Ishikawa (cell line): ENCODE measurements around the gene PTPRN2.

Experiments used
- CEBPB ChIP-seq: IDR thresholded peaks from 2 replicates; pipeline ENCODE4 v1.6.1; 2012
- CREB1 ChIP-seq: IDR thresholded peaks from 2 replicates; pipeline ENCODE4 v1.6.1; 2012; ENCODE audit warnings: low read depth
- EGR1 ChIP-seq: IDR thresholded peaks from 2 replicates; pipeline ENCODE4 v1.6.1; 2012
- EP300 ChIP-seq: IDR thresholded peaks from 2 replicates; pipeline ENCODE4 v1.6.1; 2012; ENCODE audit warnings: borderline replicate concordance
- FOXM1 ChIP-seq: IDR thresholded peaks from 2 replicates; pipeline ENCODE4 v1.6.1; 2012; ENCODE audit warnings: low read depth, borderline replicate concordance
- NFIC ChIP-seq: IDR thresholded peaks from 2 replicates; pipeline ENCODE4 v1.6.1; 2012
- RAD21 ChIP-seq: IDR thresholded peaks from 2 replicates; pipeline ENCODE4 v1.6.1; 2012; ENCODE audit warnings: low read depth
- TAF1 ChIP-seq: IDR thresholded peaks from 2 replicates; pipeline ENCODE4 v1.6.1; 2012; ENCODE audit warnings: low read depth, mild to moderate bottlenecking
- TCF12 ChIP-seq: IDR thresholded peaks from 2 replicates; pipeline ENCODE4 v1.6.1; 2012; ENCODE audit warnings: low read depth
- TEAD4 ChIP-seq: IDR thresholded peaks from 2 replicates; pipeline ENCODE4 v1.6.1; 2012
- USF1 ChIP-seq: IDR thresholded peaks from 2 replicates; pipeline ENCODE4 v1.6.1; 2012
- YY1 ChIP-seq: IDR thresholded peaks from 2 replicates; pipeline ENCODE4 v1.6.1; 2012; ENCODE audit warnings: low read depth
- ZBTB7A ChIP-seq: IDR thresholded peaks from 2 replicates; pipeline ENCODE4 v1.6.1; 2012; ENCODE audit warnings: low read depth
- TF ChIP-seq, protein P1 (sequence below): IDR thresholded peaks from 2 replicates; pipeline ENCODE4 v1.6.1; 2012; ENCODE audit warnings: low read depth, mild to moderate bottlenecking
- TF ChIP-seq, protein P2 (sequence below): IDR thresholded peaks from 2 replicates; pipeline ENCODE4 v1.6.1; 2012

The PTPRN2 gene

GRCh38 chr7:157684157-157684908 lies 903.3 kb downstream of the PTPRN2 start:
- TF ChIP-seq YY1 (no peak), TEAD4 (no peak), NFIC (no peak), CEBPB (no peak), TAF1 (no peak), EP300 (no peak), CREB1 (no peak), RAD21 (no peak), EGR1 (no peak), ZBTB7A (no peak), USF1 (no peak), FOXM1 (no peak), TCF12 (no peak)
- TF ChIP-seq, protein P1, sequence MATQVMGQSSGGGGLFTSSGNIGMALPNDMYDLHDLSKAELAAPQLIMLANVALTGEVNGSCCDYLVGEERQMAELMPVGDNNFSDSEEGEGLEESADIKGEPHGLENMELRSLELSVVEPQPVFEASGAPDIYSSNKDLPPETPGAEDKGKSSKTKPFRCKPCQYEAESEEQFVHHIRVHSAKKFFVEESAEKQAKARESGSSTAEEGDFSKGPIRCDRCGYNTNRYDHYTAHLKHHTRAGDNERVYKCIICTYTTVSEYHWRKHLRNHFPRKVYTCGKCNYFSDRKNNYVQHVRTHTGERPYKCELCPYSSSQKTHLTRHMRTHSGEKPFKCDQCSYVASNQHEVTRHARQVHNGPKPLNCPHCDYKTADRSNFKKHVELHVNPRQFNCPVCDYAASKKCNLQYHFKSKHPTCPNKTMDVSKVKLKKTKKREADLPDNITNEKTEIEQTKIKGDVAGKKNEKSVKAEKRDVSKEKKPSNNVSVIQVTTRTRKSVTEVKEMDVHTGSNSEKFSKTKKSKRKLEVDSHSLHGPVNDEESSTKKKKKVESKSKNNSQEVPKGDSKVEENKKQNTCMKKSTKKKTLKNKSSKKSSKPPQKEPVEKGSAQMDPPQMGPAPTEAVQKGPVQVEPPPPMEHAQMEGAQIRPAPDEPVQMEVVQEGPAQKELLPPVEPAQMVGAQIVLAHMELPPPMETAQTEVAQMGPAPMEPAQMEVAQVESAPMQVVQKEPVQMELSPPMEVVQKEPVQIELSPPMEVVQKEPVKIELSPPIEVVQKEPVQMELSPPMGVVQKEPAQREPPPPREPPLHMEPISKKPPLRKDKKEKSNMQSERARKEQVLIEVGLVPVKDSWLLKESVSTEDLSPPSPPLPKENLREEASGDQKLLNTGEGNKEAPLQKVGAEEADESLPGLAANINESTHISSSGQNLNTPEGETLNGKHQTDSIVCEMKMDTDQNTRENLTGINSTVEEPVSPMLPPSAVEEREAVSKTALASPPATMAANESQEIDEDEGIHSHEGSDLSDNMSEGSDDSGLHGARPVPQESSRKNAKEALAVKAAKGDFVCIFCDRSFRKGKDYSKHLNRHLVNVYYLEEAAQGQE: no peak
- TF ChIP-seq, protein P2, sequence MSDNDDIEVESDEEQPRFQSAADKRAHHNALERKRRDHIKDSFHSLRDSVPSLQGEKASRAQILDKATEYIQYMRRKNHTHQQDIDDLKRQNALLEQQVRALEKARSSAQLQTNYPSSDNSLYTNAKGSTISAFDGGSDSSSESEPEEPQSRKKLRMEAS: no peak

- TF ChIP-seq ZBTB7A (no peak), TEAD4 (no peak), USF1 (no peak)
Observed at GRCh38 chr7:157683747-157684156, 903.9 kb downstream of the PTPRN2 start.

GRCh38 chr7:157682946-157683746 lies 904.5 kb downstream of the PTPRN2 start:
- no peak for TF ChIP-seq EGR1
- no peak for TF ChIP-seq EP300
- no peak for TF ChIP-seq TCF12
- TF ChIP-seq USF1: no peak
- TF ChIP-seq RAD21: no peak
- TF ChIP-seq, protein P1: no peak
- TF ChIP-seq, protein P2: no peak
- no peak for TF ChIP-seq CEBPB
- no peak for TF ChIP-seq TAF1
- no peak for TF ChIP-seq YY1
- no peak for TF ChIP-seq FOXM1
- no peak for TF ChIP-seq NFIC
- TF ChIP-seq CREB1: no peak
- no peak for TF ChIP-seq TEAD4
- TF ChIP-seq ZBTB7A: no peak

GRCh38 chr7:157682064-157682945 lies 905.3 kb downstream of the PTPRN2 start:
- no peak for TF ChIP-seq EGR1
- TF ChIP-seq CREB1: no peak
- no peak for TF ChIP-seq ZBTB7A
- TF ChIP-seq EP300: no peak
- TF ChIP-seq USF1: no peak
- TF ChIP-seq RAD21: no peak
- no peak for TF ChIP-seq YY1
- no peak for TF ChIP-seq TEAD4
- TF ChIP-seq, protein P1: no peak
- TF ChIP-seq TCF12: no peak
- TF ChIP-seq TAF1: no peak
- TF ChIP-seq NFIC: no peak
